NCI-H2107 (cell line): Measurements from ENCODE around the gene S100A1.

ENCODE experiments used
- DNase-seq: peaks from one replicate; lab custom pipeline; 2025; lab: John Stamatoyannopoulos, UW

Gene S100A1

DNA sequence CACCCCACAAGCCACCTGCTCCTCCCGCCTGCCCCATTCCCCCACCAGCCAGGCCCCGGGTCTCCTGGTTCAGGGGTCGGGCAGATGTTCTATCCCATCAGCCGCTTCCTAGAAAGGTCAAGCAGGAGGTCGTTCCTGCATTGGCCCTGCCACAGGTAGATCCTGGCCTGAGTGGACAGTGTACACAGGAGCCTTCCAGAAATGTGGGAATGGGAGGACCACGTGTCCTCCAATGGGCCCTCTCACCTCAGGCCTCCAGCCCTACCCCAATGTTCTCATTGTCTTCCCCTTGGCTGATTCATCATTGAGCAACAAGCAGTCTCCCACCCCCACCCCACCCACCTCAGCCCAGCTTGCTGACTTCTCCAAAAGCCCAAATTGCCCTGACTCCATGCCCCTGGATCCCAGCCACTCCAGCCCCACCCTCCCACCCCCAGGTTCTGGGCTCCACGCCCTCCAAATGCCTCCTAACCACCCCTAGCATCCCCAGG is 17.4 kb upstream of the S100A1 start:
- DNase-seq, result no peak

DNA sequence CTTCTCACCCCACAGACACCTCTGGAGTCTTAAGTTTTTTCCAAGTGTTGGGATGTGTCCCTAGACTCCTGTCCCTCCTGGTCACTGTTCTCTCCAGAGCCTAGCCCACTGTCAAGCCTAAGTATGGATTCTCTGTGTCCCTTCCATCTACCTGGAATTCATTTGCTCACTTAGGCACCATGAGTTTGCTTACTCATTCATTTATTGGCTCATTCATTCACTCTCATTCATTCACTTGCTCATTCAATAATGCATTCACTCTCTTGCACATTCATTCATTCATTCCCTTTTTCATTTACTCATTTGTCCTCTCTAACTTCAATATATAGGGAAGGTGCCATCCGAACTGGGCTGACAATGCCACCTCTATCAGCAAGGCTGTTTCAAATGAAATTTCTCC is 16.9 kb upstream of the S100A1 start:
- no peak for DNase-seq

DNA sequence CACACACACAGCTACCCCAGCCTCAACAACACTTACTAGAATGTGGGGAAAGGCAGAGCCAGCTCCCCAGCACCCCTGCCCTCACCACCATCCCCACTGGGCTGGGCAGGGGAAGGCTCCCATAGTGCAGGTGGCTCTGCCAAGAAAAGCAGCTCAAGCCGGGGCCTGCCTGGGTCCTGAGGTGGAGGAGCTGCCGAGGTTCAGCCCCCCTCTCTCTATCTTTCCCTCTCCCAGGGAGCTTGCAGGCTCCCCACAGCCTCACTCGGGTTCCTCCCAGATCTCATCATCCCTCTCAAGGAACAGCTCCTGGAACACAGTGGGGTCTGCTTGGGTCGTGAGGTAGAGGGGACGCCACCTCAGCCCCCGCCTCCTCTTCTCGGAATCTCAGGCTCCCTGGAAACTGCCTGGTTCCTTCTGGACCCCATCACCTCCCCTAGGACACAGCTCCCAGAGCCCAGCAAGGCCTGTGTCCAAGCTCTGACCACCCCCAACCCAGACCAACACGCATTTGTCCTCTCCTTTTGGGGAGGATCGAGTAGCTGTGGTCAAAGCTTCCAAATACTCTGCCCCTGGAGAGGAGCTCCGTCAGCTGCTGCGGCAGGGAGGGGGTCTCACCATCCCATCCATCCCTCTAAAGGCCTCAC is 16.0 kb upstream of the S100A1 start:
- DNase-seq, result no peak

DNA sequence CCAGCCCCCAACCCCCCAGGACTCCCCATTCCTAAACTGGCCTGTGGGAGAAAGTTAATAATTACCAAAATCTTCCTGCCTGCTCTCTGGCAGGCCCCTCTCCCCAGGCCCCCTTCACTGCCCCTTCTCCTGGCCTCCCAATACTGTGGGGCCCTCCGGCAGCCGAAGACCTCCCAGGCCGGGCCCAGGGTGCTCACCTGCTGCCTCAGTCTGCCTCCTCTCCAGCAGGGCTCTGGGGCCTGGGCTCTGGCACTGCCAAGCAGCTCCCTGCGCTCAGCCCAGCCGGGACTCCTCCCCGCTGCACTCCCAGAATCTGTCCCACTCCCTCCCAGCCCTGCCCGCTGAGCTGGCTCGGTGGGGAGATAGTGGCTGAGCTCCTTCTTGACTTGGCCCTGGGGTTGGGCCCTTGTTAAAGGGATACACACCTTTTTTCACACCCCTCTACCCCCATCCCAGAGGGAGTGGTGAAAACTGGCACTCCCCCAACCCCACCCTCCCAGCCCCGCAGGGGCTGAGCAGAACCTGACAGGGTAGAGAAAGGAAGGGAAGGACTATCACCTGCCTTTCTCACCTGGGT is 15.4 kb upstream of the S100A1 start, which contains the start of gene S100A16:
TSS of gene S100A16 (minus strand) at position 383 of the 577 bp plus-strand sequence. CDS start 4,986 bp downstream, outside the sequence.
- DNase-seq, result no peak

DNA sequence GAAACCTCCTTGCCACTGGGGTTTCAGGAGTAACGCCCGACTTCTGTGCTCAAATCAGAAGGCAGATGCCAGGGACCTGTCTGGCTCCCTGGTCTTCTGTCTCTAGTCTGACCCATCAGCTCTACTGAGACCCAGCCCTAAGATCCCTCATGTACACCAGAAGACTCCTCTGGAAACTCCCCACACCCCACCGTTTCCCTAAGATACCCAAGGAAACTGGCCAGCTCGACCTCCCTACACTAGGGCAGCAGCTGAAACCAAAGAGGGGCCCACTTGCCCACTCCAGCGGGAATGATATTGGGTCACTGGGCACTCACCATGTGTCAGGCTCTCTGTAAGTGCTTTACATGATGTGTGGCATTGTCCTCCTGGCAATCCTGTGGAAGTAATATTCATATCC is 14.8 kb upstream of the S100A1 start:
- no peak for DNase-seq

DNA sequence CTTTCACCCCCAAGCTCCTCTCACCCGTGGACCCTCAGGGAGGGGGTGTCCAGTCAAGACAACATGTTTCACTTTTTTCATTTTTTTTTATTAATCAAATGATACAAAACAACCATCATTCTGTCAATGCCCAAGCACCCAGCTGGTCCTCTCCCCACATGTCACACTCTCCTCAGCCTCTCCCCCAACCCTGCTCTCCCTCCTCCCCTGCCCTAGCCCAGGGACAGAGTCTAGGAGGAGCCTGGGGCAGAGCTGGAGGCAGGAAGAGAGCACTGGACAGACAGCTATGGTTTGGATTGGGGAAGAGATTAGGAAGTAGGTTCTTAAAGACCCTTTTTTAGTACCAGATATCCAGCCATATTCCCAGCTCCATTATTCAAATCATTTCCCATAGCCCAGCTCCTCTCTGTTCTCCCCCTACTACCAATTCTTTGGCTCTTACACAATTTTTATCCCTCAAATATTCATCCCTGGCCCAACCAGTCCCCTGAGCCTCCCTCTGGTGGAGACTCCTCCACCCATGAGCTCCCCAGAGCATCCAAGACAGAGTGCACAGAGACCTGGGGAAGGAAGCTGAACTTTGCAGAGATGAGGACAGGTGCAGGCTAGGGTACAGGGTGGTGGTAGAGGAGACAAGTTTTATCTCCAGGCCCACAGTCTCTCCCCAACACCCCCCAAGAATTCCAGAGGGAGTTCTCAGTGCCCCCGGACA is 13.9 kb upstream of the S100A1 start:
- DNase-seq, result no peak

DNA sequence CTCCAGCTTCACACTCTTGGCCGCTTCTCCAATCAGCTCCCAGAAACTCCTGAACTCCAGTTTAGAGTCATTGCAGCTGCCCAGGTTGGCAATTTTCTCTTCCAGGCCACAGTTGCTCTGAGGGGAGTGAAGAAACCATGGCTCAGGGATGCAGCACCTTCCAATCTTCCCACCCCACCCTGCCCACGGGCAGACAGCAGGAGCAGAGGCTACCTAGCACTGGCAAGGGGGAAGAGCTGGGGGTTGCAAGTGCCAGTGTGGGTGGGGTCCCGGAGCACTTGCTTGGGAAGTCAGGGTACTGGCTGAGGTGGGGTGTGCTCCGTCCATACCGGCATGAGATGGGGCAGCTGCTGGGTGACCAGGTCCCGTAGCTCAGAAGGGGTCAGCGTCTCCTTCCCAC is 13.3 kb upstream of the S100A1 start:
- no peak for DNase-seq

DNA sequence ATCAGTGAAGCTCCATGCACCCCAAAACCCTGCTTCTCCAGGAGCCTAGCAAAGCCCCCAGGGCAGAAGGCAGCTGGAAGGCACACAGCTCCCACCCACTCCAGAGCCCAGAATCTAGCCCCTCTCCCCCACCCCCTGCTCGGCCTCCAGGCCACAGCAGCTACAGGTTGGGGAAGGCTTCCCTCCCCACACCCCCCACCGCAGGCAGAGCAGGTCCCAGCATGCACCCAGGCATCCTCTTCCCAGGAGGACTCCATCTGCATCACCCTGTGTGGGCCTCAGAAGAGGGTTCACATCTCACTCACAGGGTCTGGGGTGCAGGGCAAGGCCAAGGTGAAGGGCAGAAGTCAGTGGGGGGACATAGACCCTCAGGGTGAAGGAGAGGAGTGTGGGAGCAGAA is 12.8 kb upstream of the S100A1 start:
- DNase-seq, result no peak

DNA sequence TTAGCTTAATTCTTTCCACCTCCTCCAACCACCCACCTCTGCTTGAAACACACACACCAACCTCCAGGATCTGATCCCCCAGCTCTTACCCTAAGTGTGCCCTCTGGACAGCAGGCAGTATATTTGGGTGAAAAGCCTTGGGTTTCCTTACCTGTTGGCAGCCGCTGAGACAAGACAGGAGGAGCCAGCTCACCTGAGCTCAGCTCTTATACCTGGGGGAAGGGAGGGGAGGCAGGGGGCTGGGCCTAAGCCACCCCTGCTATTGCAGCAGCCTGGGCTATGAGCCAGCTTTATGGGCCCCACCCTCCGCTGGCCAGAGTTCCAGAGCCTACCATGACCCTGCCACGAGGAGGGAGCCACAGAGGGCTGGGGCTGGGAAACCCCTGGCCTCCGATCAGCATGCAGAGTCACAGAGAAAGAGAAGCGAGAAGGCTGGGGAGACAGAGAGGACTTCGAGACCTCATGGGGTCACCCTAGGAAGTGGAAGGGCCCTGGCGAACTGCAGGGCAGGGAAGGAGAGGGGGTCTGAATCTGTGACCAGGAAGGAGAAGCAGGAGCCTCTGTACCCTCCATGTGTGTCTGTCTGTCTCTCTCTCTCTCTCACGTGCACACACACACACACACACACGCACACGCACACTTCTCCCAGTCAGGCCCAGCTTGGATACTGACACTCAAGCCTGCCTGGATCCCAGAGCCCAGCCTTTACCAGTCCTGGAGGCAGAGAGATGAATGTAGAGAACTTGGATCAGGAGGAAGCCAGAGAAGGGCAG is 11.9 kb upstream of the S100A1 start, which contains the start of gene S100A14:
TSS of gene S100A14 (minus strand) at position 182 of the 773 bp plus-strand sequence. CDS start 467 bp downstream, outside the sequence.
- DNase-seq, result no peak

DNA sequence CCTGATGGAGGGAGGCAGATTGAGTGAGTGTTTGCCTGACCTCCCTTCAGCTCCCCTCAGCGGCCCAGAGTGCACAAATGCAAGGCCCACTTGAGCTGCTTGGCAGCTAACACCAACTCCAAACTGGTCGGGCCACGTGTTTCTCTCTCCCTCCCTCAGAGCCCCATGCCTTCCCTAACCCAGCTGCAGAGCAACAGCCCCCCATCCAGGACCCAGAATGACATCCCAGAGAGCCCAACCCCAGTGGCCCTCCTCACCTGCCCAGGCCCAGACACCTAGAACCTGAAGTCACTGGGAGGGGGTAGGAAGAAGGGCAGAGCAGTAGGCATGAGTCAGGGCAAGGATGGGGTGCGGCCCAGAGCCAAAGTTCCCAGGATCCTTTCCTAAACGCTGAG is 11.3 kb upstream of the S100A1 start:
- DNase-seq, result no peak

DNA sequence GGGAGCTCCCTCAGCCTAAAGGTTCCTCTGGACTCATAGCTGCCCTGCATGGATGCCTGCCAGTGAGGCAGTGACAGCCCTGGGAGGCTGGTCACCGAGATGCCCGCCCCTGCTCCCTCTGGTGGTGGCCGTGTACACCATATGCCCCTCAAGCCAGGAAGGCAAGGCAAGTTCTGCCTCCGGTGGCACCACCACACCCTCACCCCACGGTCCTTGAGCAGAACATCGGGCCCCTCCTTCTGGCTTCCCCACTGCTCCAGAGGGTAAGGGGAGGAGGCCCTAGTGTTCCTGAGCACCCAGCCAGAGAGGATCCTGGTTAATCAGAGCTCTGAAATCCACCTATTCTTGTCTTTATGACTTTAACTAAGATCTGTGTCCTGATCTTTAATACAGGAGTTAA is 10.6 kb upstream of the S100A1 start:
- DNase-seq, result no peak

DNA sequence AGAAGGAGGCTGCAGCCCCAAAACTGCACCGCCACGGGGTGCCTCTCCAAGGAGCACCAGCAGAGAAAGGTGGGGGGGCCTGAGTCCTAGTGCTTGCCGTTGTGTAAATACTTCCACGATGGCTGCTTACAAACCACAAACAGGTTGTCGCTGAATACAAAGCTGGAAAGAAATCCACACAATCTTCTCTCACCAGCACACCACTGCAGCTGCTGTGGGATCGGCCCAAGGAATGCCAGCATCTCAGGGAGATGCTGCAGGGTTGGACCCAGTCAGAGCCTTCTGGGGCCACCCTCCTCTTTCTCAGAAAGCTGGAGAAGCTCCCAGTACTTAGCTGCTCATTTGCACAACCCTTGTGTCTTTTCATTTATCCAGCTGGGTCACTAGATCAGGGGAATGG is 9.1 kb upstream of the S100A1 start:
- no peak for DNase-seq

DNA sequence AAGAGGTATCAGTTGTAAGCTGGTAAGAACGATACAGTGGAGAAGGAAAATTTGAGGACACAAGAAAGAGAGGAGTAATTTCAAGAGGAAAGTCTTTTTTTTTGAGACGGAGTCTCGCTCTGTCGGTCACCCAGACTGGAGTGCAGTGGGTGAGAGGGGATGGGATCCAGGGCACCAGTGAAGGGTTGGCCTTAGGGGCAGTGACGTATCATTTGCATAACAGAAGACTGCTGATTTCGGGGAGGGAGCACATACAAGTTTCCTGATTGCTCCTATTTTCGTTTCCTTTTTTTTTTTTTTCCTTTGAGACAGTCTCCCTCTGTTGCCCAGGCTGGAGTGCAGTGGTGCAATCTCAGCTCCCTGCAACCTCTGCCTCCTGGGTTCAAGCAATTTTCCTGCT is 5.1 kb upstream of the S100A1 start:
- DNase-seq, result no peak

DNA sequence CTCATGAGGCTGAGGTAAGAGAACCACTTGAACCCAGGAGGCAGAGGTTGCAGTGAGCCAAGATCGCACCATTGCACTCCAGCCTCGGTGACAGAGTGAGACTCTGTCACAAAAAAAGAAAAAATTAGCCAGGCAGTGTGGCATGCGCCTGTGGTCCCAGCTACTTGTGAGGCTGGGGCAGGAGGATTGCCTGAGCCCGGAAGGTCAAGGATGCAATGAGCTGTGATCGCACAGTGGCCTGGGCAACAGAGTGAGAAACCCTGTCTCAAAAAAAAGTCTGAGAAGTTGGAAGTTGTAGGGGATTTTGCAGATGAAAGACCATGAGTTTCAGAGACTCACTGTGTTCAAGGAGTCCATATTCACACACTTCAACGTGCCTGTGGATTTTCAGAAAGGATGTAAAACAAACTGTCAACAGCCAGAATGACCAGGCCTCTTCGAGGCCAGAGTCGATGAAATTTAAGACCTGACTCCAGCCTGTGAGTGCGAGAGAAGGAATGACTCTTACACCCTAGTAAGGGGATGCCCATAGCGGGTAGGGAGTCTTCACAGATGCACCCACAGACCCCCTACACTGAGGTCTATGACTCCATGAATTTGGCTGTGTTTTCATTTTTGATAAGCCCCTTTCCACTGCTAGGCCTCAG is 3.1 kb upstream of the S100A1 start:
- DNase-seq, result no peak

DNA sequence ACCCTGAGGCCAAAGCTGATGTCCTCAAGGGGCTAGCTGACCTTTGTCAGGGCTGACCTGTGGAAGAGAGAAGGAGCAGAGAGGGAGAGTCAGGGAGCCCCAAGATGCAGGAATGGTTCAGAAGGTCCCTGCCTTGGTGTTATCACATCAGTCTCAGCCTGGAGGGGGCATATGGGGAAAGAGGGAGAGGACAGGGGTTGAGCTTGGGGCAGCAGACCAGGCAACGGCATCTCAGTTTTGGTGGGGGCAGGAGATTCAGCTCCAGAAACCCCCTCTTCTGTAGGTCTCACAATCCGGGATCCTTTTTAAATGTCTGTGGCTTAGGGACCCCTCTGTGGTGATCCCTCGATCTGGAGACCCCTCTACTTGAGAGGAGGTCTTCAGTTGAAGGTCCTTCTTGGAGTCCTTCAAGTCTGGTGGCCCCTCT is 1.7 kb upstream of the S100A1 start:
- DNase-seq, result no peak

DNA sequence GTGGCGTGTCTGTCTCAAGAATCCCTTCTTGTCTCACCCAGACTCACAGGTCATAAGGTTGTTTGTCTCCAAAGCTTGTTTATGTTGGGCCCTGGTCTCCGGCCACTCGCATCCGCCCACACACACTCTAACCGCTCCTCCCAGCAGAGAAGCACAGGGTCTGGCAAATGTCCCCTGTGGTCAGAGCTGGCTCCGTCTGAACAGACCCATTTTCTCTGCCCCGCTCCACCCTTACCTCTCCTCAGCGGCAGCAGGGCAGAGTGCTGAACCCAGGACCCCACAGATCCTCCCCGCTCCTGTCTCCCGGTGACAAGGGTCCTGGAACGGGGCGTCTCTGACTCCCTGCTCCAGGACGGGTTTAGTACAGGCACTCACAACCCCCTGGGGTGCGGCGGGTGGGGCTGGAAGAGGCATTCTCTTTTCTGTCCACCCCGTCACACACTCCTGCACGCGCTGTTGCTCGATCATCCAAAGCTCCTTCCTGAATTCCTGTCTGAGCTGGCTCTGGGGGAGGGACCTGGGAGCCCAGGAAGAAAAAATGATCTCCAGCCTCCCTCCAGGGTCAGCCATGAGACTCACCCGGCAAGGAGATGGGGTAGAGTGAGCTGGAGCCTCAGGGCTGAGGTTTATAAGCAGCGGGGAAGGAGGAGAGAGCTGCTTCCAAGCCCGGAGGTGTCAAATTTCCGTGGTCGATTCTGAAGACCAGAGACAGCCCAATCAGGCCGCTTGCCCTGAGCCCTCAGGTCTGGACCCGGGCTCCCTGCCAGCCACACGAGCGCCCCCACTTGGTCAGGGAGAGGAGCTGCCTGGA is 1.1 kb upstream of the S100A1 start, which contains the start of gene S100A13:
TSS of gene S100A13 (minus strand) at position 602 of the 811 bp plus-strand sequence. CDS start 1,033 bp downstream, outside the sequence.
- DNase-seq, result peak; percentile 95

DNA sequence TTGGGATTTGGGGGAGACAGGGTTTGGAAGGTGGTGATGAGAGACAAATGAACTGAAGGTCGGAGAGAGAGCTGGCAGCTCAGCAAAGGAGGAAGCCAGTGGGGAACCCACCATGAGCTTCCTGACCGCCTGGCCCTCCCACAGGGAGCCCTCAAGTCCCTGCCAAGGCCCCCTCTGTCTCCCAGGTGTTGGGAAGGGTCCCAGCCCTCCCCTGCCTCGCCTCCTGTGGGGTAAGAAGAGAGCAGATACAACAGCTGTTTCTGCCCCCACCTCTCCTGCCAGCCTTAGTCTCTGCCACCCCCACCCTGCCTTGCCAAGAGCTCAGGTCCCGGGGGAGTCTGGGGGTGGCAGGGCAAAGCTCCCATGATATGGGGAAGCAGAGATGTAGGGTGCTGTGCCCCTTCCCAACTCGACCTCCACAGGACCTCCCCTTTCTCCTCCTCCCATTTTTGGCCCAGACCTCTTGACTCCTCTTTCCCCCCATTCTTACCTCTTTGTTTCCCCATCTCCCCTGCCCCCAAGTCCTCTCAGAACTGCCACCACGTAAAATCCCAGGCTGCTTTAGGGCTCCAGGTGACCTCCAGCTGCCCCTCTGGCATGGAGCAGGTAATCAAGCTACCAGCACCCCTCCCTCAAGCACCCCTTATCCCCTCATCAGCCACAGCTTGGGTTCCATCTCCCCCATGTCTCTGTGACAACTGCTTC is 556 bp downstream of the S100A1 start:
- no peak for DNase-seq

DNA sequence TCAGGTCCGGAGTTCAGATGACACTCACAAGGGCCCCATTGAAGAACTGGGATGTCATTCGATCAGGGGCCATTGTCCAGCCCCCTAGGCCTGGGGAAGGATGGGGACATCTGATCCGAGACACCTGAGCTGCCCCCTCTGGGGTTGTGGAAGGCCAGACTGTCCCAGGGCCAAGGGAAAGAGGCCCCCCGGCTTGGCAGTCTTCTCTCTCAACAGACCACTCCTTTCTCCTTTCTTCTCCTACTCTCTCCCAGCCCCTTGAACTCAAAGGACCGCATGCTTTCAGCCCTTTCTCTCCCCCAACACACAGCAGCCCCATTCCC is 1.1 kb downstream of the S100A1 start:
- DNase-seq, result no peak

DNA sequence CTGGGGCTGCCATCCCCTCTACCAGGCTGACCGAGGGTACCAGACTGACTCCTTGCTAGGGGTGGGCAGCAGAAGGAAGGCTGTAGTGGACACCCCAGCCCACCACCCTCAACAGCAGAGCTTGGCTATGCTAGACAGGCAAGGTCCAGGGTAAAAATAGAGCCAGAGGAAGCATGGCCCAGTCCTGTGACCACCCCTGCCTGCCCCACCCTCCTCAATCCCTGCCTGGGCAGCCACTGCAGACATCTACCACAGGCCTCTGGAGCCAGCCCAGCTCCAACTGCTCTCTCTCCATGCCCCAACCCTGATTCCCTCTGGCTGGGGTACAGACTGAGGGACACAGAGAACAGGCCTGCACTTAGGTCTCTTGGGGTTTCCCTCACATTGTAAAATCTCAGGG is 1.7 kb downstream of the S100A1 start:
- DNase-seq, result no peak

DNA sequence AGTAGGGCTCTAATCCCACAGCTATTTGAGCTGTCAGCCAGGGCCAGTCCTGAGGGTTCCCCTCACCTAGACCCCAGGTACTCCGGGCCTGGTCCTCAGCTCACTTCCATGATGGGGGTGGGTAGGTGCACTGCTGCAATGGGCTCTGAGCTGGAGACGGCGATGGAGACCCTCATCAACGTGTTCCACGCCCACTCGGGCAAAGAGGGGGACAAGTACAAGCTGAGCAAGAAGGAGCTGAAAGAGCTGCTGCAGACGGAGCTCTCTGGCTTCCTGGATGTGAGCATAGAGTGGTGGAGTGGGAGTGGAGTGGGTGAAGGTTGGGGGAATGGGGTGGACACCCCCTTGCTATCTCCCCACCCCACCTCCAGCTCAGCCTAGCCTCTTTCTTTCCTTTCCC is 2.1 kb downstream of the S100A1 start:
- no peak for DNase-seq
